ENCODE measurements around the gene SOCS7.
A peak's percentile ranks its signal among the peaks of the same experiment; 100 is the strongest.

Gene SOCS7

GRCh38 chr17:38338053-38338452 lies 13.6 kb upstream of the SOCS7 start:
- DNase-seq (ENCODE audit: low read depth in 2 of 2) = no peak

DNA sequence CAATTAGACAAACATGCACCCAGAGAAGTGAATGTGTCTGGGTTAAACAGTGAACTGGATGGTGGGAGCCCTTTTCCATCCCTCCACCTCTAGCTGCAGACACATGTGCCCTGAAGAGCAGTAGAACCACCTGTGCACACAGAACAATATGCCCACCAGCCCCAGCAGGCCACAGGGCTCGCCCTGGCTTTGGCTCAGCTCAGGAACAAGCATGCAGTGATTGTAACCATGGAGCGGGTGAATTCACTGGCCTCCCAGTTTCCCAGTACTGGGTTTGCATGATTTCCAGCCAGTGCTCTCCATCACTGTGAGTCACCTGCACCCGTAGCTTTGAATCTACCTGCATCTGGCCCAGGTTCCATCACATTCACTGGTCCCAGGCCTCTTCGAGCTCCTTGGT lies 13.1 kb upstream of the SOCS7 start:
- no peak for DNase-seq (ENCODE audit: low read depth in 2 of 2)

DNA sequence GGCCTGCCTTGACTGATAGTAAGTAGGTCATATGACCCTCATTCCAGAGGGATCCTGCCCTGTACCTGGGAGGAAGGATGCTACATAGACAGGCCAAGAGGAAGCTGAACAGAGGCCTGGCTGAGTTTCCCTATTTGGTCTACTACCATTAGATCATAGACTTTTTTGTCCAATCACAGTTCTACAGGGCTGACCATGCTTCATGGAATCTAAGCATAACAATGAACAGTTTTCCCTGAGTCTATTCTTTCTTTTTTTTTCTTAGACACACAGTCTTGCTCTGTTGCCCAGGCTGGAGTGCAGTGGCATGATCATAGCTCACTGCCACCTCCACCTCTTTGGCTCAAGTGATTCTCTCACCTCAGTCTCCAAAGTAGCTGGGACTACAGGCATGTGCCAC lies 11.8 kb upstream of the SOCS7 start:
- DNase-seq (ENCODE audit: low read depth in 2 of 2) = no peak

GRCh38 chr17:38341035-38341721 lies 10.5 kb upstream of the SOCS7 start:
- no peak for DNase-seq (ENCODE audit: low read depth in 2 of 2)

GRCh38 chr17:38342886-38343607 lies 8.6 kb upstream of the SOCS7 start:
- DNase-seq (ENCODE audit: low read depth in 2 of 2) = no peak

DNA sequence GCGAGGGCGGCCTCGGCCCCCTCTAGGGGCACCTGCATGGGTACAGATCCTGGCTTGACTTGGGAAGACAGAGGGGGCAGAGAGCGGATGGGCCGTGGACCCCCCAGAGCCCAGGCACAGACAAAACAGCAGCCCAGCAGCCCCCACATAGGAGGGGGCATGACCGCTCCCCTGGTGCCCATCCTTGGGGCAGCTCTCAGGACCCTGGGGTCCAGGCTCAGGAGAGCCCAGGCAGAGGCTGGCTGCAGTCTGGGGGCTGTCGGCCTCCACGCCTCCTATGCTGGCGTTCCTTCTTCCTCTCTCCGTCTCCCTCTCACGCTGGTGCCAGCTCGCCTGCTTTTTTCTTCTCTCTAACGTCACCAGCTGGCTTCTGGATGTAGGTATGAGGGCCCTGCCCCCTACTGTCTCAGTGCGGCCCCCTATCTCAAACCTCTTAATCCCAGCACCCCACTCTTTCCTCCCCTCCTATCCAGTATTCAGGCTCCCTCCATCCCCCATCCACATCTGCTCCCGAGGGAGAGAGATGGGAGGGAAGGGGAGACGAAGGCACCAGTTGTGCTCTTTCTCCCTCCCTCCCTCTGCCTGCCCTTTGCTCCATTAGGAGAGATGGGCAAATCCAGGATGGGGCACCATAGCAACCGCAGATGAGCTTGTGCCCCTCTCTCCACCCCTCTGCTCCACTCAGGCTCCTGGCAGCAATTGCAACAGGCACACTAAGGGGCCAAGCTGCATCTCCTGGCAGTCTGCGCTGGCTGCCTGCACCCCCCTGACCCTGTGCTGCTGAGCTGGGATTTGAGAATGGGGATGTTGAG lies 7.8 kb upstream of the SOCS7 start, which contains the start of gene GPR179:
TSS of gene GPR179 (minus strand) at position 349 of the 812 bp plus-strand sequence. CDS start at position 182, 167 bp downstream.
- DNase-seq (ENCODE audit: low read depth in 2 of 2) = no peak

GRCh38 chr17:38344420-38344745 lies 7.3 kb upstream of the SOCS7 start:
- DNase-seq (ENCODE audit: low read depth in 2 of 2) = no peak

DNA sequence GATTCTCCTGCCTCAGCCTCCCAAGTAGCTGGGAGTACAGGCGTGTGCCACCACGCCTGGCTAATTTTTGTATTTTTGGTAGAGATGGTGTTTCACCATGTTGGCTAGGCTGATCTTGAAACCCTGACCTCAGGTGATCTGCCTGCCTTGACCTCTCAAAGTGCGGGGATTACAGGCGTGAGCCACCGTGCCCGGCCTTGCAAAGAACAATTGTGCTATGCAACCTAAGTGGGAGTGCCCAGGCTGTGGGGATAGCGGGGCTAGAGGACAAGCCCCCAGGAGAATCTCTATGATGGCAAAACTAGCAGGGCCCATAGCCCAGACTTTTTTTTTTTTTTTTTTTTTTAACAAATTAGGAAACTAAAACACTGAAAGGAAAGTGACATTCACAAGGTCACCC lies 5.9 kb upstream of the SOCS7 start:
- DNase-seq (ENCODE audit: low read depth in 2 of 2) = no peak

GRCh38 chr17:38349097-38349730 lies 2.4 kb upstream of the SOCS7 start:
- peak; percentile 67 to 69 for DNase-seq (ENCODE audit: low read depth in 2 of 2)

DNA sequence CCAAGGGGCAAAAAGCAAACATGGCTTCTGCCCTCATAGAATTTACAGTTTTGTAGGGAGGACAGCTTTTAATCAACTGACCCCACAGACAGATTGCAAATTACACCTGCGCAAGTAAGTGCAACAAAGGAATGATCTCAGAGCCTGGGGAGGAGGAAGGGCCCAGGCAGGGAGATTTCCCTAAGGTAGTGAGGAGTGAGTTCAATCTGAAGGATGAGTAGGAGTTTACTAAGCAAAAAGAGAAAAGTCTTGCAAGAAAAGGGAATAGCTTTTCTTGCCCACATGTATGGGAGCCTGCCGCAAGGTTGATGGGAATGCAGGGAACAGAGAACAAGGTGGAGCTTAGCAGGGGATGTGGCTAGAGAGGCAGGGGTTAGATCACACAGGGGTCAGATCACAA lies 1.6 kb upstream of the SOCS7 start:
- DNase-seq (ENCODE audit: low read depth in 2 of 2) = no peak

GRCh38 chr17:38352245-38353085 lies 821 bp downstream of the SOCS7 start:
- no peak for DNase-seq (ENCODE audit: low read depth in 2 of 2)

DNA sequence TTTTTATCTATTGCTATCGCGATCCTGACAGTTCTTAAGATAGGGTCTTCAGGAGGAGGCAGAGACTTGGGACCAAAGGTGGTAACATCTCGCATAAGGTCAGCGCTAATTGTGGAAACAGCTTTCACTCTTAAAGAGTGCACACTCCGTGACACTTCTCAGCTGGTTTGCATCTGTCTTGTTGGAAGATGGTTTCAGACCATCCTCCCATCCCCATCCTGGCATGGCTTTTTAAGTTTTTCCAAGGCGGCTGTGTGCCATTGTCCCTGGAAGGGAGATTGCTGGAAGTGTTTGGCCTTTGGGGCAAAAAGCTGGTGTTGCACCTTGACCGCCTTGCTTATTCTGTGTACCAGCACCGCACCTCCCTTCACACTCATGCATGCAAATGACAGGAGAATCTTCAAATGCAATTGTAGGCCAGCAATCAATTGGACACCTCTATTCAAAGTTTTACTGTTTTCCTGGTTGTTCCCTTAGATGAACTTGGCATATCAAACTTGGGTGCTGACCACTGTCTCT lies 1.5 kb downstream of the SOCS7 start:
- DNase-seq (ENCODE audit: low read depth in 2 of 2) = no peak

GRCh38 chr17:38353668-38354067 lies 2.0 kb downstream of the SOCS7 start:
- no peak for DNase-seq (ENCODE audit: low read depth in 2 of 2)

GRCh38 chr17:38354466-38354865 lies 2.8 kb downstream of the SOCS7 start:
- DNase-seq (ENCODE audit: low read depth in 2 of 2) = no peak

- no peak for DNase-seq (ENCODE audit: low read depth in 2 of 2)
Measured at GRCh38 chr17:38355251-38355650, 3.6 kb downstream of the SOCS7 start.

DNA sequence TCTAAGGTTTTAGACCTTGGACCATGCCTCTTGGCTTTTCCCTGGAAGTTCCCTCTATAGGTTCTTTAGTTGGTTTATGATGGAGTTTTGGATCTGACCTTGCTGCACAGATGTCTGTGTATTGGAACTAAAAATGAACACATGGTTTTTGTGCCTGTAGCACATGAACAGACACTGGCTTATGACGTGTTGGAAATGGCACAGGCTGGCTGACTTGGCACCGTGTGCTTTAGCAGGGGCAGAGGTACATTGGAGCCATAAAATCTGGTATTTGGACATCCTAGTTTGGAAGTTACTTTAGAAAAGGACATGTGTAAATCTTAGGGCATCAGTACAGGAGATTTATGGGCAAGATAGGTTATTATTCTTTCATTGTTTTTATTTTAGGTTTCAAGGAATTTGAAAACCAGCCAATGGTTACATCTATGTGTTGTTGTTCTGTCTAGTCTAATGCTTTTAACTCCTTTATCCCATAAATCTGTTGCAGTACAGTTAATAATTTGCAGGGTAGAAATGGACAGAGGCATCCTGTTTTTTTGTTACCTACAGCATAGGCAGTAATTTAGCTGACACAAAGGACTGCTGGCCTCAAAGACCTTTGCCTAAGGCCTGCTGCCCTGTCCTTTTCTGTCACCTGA lies 6.0 kb downstream of the SOCS7 start:
- no peak for DNase-seq (ENCODE audit: low read depth in 2 of 2)

DNA sequence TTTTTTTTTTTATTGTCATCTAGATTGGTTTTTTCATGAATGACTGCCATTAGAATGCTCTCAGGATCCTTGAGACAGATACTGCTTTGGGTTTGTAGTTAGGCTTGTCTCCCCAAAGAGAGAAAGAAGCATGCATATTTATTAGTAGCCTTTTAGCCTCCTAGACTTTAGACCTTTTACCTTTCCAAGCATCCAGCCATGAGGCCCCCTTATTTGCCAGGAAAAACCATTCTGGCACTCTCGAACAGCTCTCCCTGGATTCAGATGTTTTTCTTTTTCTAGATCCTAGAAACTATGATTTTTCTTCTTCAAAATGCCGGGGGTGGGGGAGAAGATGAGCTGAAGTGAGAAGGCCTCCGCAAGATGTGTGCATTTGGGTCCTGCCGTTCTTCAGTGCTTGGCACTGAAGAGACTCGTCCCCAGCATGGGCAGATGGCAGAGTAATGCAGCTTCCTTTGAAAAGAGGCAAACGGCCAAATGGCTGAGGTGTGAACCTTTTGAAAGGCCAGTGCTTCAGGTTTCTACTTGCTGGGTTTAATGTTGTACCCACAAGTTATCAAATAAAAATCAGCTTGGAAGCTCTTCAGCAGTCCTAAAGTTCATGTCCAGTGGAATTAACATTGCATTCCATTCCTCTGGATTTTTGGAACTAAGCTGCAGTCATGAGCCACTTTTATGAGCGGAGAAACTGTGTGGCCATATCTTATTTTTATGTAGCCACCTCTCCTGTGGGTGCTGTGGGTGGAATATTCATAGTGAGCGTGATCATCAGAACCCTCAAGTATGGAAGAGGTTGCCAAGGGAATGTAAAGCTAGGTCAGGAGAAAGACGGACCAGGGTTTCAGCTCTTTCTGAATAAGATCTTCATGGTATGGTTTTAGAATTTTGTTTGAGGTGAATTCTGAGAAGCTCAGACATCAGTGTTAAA lies 7.2 kb downstream of the SOCS7 start:
- DNase-seq (ENCODE audit: low read depth in 2 of 2) = no peak

DNA sequence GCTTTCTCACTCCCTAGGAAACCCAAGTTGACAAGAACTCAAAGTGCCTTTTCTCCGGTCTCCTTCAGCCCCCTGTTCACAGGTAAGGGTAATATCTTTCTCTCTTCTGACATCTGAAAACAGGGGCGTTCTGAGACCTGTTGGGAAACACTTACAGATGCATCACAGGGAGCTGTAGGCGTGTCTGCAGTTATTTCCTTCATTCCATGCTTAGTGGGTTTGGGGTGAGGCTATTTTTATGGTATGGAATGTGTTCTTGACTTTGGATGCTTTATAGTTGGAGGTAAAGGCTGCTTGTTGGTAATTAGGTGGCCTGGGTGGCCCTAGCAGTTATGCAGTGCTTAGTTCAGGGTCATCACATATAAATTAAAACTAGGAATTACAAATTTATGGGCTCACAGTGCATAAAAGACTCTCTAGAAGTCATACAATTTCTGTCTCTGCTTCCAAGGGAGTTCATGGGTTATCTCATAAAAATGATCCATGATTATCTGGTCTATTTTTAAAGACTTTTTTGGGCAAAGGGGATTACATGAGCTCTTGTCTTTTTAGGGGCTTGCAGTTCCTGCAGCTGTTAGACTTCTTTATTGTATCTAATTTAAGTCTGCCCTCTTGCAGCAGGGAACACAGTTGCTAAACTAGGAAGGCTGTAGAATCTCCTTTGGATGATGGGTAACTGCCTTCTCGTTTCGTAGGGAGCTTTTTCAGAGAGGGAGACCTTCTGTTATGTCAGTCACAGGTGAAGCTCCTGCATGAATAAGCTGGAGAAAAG lies 10.2 kb downstream of the SOCS7 start:
- DNase-seq (ENCODE audit: low read depth in 2 of 2) = no peak

- no peak for DNase-seq (ENCODE audit: low read depth in 2 of 2)
Measured at GRCh38 chr17:38363016-38363415, 11.4 kb downstream of the SOCS7 start.

Data from activated CD8-positive, alpha-beta memory T cell treated with anti-CD3 and anti-CD28 coated beads for 4 hours (primary cell).